Progenitor cell of endocrine pancreas (in vitro differentiated cells): Measurements from ENCODE around the gene KCNT1. TPM values are rescaled to one million over a fixed set of nuclear protein-coding genes. Genes with fewer than 3 reads are reported as not detected.

ENCODE experiments used
- DNase-seq: peaks from one replicate; pipeline ENCODE4 v3.0.0; 2021; ENCODE audit warnings: low spot score; ENCODE audit not compliant: unreplicated experiment
- H3K27ac Mint-ChIP-seq: 2 replicates; pipeline ENCODE4 v1.8.0; 2021; ENCODE audit warnings: mild to moderate bottlenecking, moderate library complexity, mixed read lengths
- H3K27me3 Mint-ChIP-seq: 2 replicates; pipeline ENCODE4 v1.8.0; 2021; ENCODE audit warnings: mixed read lengths
- H3K36me3 Mint-ChIP-seq: 2 replicates; pipeline ENCODE4 v1.8.0; 2022; ENCODE audit warnings: mixed read lengths; ENCODE audit not compliant: insufficient read depth
- H3K4me1 Mint-ChIP-seq: 2 replicates; pipeline ENCODE4 v1.8.0; 2021; ENCODE audit warnings: low read depth, mixed read lengths
- H3K4me3 Mint-ChIP-seq: 2 replicates; pipeline ENCODE4 v1.8.0; 2021; ENCODE audit warnings: low read depth, mild to moderate bottlenecking, moderate library complexity, mixed read lengths
- H3K9me3 Mint-ChIP-seq: 2 replicates; pipeline ENCODE4 v1.8.0; 2021; ENCODE audit warnings: low read depth, mixed read lengths
- CTCF ChIP-seq: fragments of 200-600 bp; sonication (generic); IDR thresholded peaks from one replicate; pipeline ENCODE4 v1.5.0; 2021; ENCODE audit warnings: antibody characterized with exemption, mild to moderate bottlenecking; ENCODE audit not compliant: unreplicated experiment
- total RNA-seq: library from RNA; stranded (reverse); gene quantifications from 2 replicates; pipeline ENCODE4 v1.2.1, GENCODE V29; 2021

Gene KCNT1
- total RNA-seq, 1 donor from 2014 or later: not detected

GRCh38 chr9:135758870-135759269 lies 56.9 kb downstream of the KCNT1 start:
- no peak for TF ChIP-seq CTCF
- Mint-ChIP-seq H3K36me3 (no peaks in the 10 kb centered on the region), H3K9me3 (no peaks in the 10 kb centered on the region), H3K27ac (no peak overlapping the region), H3K4me3 (no peak overlapping the region), H3K27me3 (no peaks in the 10 kb centered on the region), H3K4me1 (no peaks in the 10 kb centered on the region)
- no peak for DNase-seq

- Mint-ChIP-seq H3K27ac (no peak overlapping the region), H3K4me3 (no peak overlapping the region)
- no peak for DNase-seq
Observed at GRCh38 chr9:135759676-135760300, 57.8 kb downstream of the KCNT1 start.

GRCh38 chr9:135760465-135760864 lies 58.5 kb downstream of the KCNT1 start:
- DNase-seq: no peak
- H3K27ac Mint-ChIP-seq: no peak overlapping the region
- no peaks in the 10 kb centered on the region for H3K9me3 Mint-ChIP-seq
- TF ChIP-seq CTCF: no peak
- no peaks in the 10 kb centered on the region for H3K4me1 Mint-ChIP-seq
- H3K36me3 Mint-ChIP-seq: no peaks in the 10 kb centered on the region
- H3K27me3 Mint-ChIP-seq: no peaks in the 10 kb centered on the region
- H3K4me3 Mint-ChIP-seq: no peak overlapping the region

More at GRCh38 chr9:135759676-135760300, 57.8 kb downstream of the KCNT1 start:
- Mint-ChIP-seq H3K36me3 (no peaks in the 10 kb centered on the region), H3K4me1 (no peaks in the 10 kb centered on the region), H3K27me3 (no peaks in the 10 kb centered on the region), H3K9me3 (no peaks in the 10 kb centered on the region)
- TF ChIP-seq CTCF: no peak

GRCh38 chr9:135761150-135761844 lies 59.3 kb downstream of the KCNT1 start:
- no peak for DNase-seq
- Mint-ChIP-seq H3K36me3 (no peaks in the 10 kb centered on the region), H3K4me1 (no peaks in the 10 kb centered on the region), H3K9me3 (peaks cover 4% of the 10 kb centered on the region), H3K4me3 (no peak overlapping the region), H3K27ac (peak overlapping the region; percentile 46), H3K27me3 (no peaks in the 10 kb centered on the region)
- no peak for TF ChIP-seq CTCF

GRCh38 chr9:135761845-135762168 lies 59.8 kb downstream of the KCNT1 start:
- H3K9me3 Mint-ChIP-seq: peaks cover 4% of the 10 kb centered on the region
- H3K27me3 Mint-ChIP-seq: no peaks in the 10 kb centered on the region
- no peak overlapping the region for H3K27ac Mint-ChIP-seq
- H3K4me1 Mint-ChIP-seq: no peaks in the 10 kb centered on the region
- no peak for TF ChIP-seq CTCF
- no peak overlapping the region for H3K4me3 Mint-ChIP-seq
- no peaks in the 10 kb centered on the region for H3K36me3 Mint-ChIP-seq
- no peak for DNase-seq
